GM18502 (cell line): Measurements from ENCODE around the gene DHX30.
"Not testable (repeated sequence)": the region's sequence is repeated elsewhere in the genome, so short reads cannot be mapped to it uniquely, and the experiment has no call there.

ENCODE experiments used
- ATAC-seq: cut with Tn5 transposase; IDR thresholded peaks from one replicate; pipeline ENCODE4 v1.9.1; 2021; ENCODE audit warnings: mild to moderate bottlenecking; ENCODE audit not compliant: unreplicated experiment, poor library complexity

The DHX30 gene

GRCh38 chr3:47802734-47803479 lies at the start of gene DHX30:
DHX30 (plus strand) TSS chr3:47803138; CDS start chr3:47810684, 7,546 bp downstream.
- peak; percentile 86 for ATAC-seq

- ATAC-seq = no peak
These were observed 44.5 kb upstream of the DHX30 start for GRCh38 chr3:47758261-47759025.

- ATAC-seq = not testable (repeated sequence)
These were observed 42.7 kb upstream of the DHX30 start for GRCh38 chr3:47760207-47760606.

GRCh38 chr3:47761046-47761445 lies 41.9 kb upstream of the DHX30 start:
- no peak for ATAC-seq

- no peak for ATAC-seq
These were observed 40.7 kb upstream of the DHX30 start for GRCh38 chr3:47762233-47762632.

GRCh38 chr3:47766186-47766585 lies 36.8 kb upstream of the DHX30 start:
- no peak for ATAC-seq

- no peak for ATAC-seq
These were observed 30.9 kb upstream of the DHX30 start for GRCh38 chr3:47772047-47772446.

- no peak for ATAC-seq
These were observed 30.1 kb upstream of the DHX30 start for GRCh38 chr3:47772788-47773187.

- ATAC-seq = no peak
These were observed 24.2 kb upstream of the DHX30 start for GRCh38 chr3:47778746-47779145.

GRCh38 chr3:47780741-47781684 lies 21.9 kb upstream of the DHX30 start:
- ATAC-seq = peak; percentile 24

- peak; percentile 80 for ATAC-seq
These were observed 21.1 kb upstream of the DHX30 start, which contains the start of gene SMARCC1 for GRCh38 chr3:47781685-47782445. SMARCC1 (minus strand) TSS chr3:47781893; CDS start chr3:47781797, 96 bp downstream.

GRCh38 chr3:47782446-47783308 lies 20.3 kb upstream of the DHX30 start:
- no peak for ATAC-seq

- no peak for ATAC-seq
These were observed 19.3 kb upstream of the DHX30 start for GRCh38 chr3:47783673-47784072.

- no peak for ATAC-seq
These were observed 11.6 kb upstream of the DHX30 start for GRCh38 chr3:47791193-47791855.

- no peak for ATAC-seq
These were observed 10.2 kb upstream of the DHX30 start for GRCh38 chr3:47792699-47793098.

GRCh38 chr3:47794544-47794943 lies 8.4 kb upstream of the DHX30 start:
- no peak for ATAC-seq

- ATAC-seq = no peak
These were observed 3.2 kb upstream of the DHX30 start for GRCh38 chr3:47799733-47800132.

GRCh38 chr3:47803480-47804025 lies 615 bp downstream of the DHX30 start:
- ATAC-seq = no peak
